ENCODE results near the gene HGS.

The HGS gene

DNA sequence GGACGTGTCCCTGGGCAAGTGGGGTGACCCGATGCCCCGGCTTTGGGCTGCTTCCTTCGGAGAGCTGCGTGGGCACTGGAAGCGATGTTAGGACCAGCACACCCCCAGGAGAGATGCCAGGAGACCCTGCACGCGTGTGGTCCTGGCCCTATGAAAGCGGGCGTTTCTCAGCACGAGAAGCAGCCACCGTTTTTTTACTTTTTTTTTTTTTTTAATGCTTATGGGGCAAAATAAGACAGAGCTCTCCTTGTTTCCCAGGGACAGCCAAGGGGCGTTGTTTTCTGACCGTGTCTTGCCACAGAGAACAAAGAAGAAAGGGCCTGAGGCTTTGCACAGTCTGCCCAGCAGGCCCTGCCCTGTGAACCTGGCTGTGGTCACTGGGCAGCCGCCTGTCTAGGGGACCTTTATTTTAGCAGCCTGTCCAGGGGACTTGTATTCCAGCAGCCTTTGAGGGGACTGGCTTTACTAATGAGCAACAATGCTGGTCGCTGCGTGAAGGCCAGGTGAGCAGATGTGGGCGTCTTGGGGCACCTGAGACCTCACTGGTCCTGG, 29.3 kb downstream of the HGS start:
- Histone ChIP-seq H3K9me3 (ENCODE audit: insufficient read depth, low read depth, low read length) (no peaks in the 10 kb centered on the region), H3K9ac (ENCODE audit: low read depth, low read length) (peak overlapping the region; percentile 66), H3K36me3 (ENCODE audit: insufficient read depth, low read depth, low read length) (no peaks in the 10 kb centered on the region; the same call in 1 of the 2 replicates), H3K4me3 (ENCODE audit: low read length) (peak overlapping the region; percentile 73), H3K27ac (ENCODE audit: low read length) (no peak overlapping the region), H3K4me1 (ENCODE audit: insufficient read depth, low read length) (peaks cover 15% of the 10 kb centered on the region; the same call in 1 of the 2 replicates), H3K27me3 (ENCODE audit: insufficient read depth, low read length) (peaks cover 14% of the 10 kb centered on the region; the same call in 1 of the 2 replicates)

DNA sequence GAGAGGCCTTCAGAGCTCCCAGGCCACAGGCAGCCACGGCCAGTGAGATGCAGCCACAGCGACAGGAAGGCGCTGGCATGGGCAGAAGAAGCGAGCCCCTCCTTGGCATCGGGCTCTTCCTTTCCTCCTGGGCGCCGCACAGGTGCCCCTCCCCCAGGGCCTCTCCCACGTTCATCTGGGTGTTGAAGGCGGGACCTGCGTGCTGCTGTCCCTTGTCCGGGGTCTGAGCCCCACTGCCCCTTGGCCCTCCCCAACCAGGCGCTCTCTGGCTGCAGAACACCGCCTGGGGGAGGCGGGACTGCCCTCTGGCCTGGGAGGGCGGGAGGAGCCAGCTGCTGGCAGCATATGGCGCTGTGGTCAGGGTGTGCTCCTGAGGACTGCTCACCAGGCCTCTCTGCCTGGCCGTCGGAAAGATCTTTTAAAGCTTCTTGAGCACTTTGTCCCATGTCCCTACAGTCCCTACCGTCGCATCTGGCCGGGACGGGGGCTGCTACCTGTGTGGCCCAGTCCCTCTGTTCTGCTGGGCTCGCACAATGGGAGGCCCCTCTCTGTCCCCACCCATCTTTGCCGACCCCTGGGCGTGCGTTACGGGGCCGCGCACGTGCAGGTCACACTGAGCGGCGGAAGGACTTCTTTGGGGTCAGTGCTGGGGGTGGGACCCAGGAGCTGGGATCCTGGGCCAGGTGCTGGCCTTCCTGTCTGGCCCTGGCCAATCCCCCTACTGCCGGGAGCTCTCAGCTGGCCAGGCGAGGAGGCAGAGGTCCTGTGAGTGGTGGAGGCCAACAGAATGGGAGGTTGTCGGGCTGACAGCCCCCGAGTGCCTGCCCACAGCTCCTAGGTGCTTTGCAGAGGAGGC, 30.0 kb downstream of the HGS start:
- Histone ChIP-seq H3K27me3 (ENCODE audit: insufficient read depth, low read length) (peaks cover 14% of the 10 kb centered on the region; the same call in 1 of the 2 replicates), H3K9ac (ENCODE audit: low read depth, low read length) (peak overlapping the region; percentile 66; the same call in 1 of the 2 replicates), H3K36me3 (ENCODE audit: insufficient read depth, low read depth, low read length) (no peaks in the 10 kb centered on the region; the same call in 1 of the 2 replicates), H3K4me1 (ENCODE audit: insufficient read depth, low read length) (peaks cover 15% of the 10 kb centered on the region; the same call in 1 of the 2 replicates), H3K9me3 (ENCODE audit: insufficient read depth, low read depth, low read length) (no peaks in the 10 kb centered on the region), H3K27ac (ENCODE audit: low read length) (no peak overlapping the region), H3K4me3 (ENCODE audit: low read length) (peak overlapping the region; percentile 73)

GRCh38 chr17:81714412-81715106, 30.7 kb downstream of the HGS start:
- no peak overlapping the region for H3K27ac ChIP-seq (ENCODE audit: low read length)
- H3K4me1 ChIP-seq (ENCODE audit: insufficient read depth, low read length): peaks cover 15% of the 10 kb centered on the region; the same call in 1 of the 2 replicates
- H3K9ac ChIP-seq (ENCODE audit: low read depth, low read length): no peak overlapping the region
- H3K4me3 ChIP-seq (ENCODE audit: low read length): no peak overlapping the region
- H3K36me3 ChIP-seq (ENCODE audit: insufficient read depth, low read depth, low read length): no peaks in the 10 kb centered on the region; the same call in 1 of the 2 replicates
- H3K27me3 ChIP-seq (ENCODE audit: insufficient read depth, low read length): peaks cover 14% of the 10 kb centered on the region; the same call in 1 of the 2 replicates
- no peaks in the 10 kb centered on the region for H3K9me3 ChIP-seq (ENCODE audit: insufficient read depth, low read depth, low read length)

DNA sequence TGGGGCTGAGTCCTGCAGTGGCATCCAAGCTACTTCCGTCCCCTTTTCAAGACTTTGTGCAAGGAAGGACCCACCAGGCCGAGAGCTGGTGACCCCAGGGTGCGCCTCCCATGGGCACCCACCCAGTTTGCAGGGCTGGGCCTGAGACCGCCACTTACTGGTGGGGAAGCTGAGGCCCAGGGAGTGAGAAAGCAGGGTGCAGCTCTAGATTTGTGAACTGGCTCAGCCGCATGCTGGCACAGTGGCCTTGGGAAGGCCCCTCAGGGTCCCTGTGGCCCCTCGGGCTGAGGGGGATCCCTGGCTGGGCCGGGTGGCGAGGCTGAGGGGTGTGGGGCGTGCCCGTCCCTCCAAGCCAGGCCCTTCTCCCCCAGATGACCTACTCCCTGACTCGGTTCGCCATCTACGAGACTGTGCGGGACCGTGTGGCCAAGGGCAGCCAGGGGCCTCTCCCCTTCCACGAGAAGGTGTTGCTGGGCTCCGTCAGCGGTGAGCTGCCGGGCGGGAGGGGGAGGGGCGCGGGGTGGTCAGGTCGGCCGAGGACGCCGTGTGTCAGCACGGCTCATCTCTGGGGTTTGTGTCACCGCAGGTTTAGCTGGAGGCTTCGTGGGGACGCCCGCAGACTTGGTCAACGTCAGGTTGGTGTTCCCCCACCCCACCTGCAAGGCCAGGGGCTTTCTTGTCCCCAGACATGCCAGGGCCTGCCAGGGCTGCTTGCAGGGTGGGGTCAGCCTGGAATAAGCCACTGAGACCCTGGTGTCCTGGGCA, 31.5 kb downstream of the HGS start:
- no peak overlapping the region for H3K27ac ChIP-seq (ENCODE audit: low read length)
- no peaks in the 10 kb centered on the region for H3K9me3 ChIP-seq (ENCODE audit: insufficient read depth, low read depth, low read length)
- peaks cover 12% of the 10 kb centered on the region; the same call in 1 of the 2 replicates for H3K27me3 ChIP-seq (ENCODE audit: insufficient read depth, low read length)
- H3K9ac ChIP-seq (ENCODE audit: low read depth, low read length): no peak overlapping the region
- H3K4me1 ChIP-seq (ENCODE audit: insufficient read depth, low read length): peaks cover 13% of the 10 kb centered on the region; the same call in 1 of the 2 replicates
- no peaks in the 10 kb centered on the region; the same call in 1 of the 2 replicates for H3K36me3 ChIP-seq (ENCODE audit: insufficient read depth, low read depth, low read length)
- H3K4me3 ChIP-seq (ENCODE audit: low read length): no peak overlapping the region

GRCh38 chr17:81715872-81716673, 32.3 kb downstream of the HGS start:
- no peaks in the 10 kb centered on the region; the same call in 1 of the 2 replicates for H3K36me3 ChIP-seq (ENCODE audit: insufficient read depth, low read depth, low read length)

DNA sequence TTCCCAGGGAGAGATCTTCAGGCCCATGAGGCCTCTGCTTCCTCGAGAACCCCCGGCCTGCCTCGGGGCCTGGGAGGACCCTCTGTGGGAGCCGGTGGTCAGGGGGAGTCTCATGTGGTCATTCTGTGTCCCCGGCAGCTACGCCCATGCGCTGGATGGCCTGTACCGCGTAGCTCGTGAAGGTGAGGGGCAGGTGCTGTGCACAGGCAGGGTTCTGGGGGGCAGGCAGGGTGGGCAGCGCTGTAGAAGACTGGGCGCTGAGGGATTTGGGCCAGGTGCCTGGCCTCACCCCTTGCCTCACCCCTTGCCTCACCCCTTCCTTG, 32.8 kb downstream of the HGS start:
- Histone ChIP-seq H3K4me3 (ENCODE audit: low read length) (no peak overlapping the region), H3K9me3 (ENCODE audit: insufficient read depth, low read depth, low read length) (no peaks in the 10 kb centered on the region), H3K36me3 (ENCODE audit: insufficient read depth, low read depth, low read length) (no peaks in the 10 kb centered on the region; the same call in 1 of the 2 replicates), H3K27me3 (ENCODE audit: insufficient read depth, low read length) (no peaks in the 10 kb centered on the region; the same call in 1 of the 2 replicates), H3K4me1 (ENCODE audit: insufficient read depth, low read length) (peaks cover 4% of the 10 kb centered on the region; the same call in 1 of the 2 replicates), H3K27ac (ENCODE audit: low read length) (no peak overlapping the region), H3K9ac (ENCODE audit: low read depth, low read length) (no peak overlapping the region)

More at GRCh38 chr17:81715872-81716673, 32.3 kb downstream of the HGS start:
- H3K4me1 ChIP-seq (ENCODE audit: insufficient read depth, low read length): peaks cover 7% of the 10 kb centered on the region; the same call in 1 of the 2 replicates
- H3K4me3 ChIP-seq (ENCODE audit: low read length): no peak overlapping the region
- H3K9ac ChIP-seq (ENCODE audit: low read depth, low read length): no peak overlapping the region
- H3K27me3 ChIP-seq (ENCODE audit: insufficient read depth, low read length): peaks cover 4% of the 10 kb centered on the region; the same call in 1 of the 2 replicates
- H3K9me3 ChIP-seq (ENCODE audit: insufficient read depth, low read depth, low read length): no peaks in the 10 kb centered on the region
- H3K27ac ChIP-seq (ENCODE audit: low read length): no peak overlapping the region

- H3K9ac ChIP-seq (ENCODE audit: low read depth, low read length): no peak overlapping the region
- no peak overlapping the region for H3K27ac ChIP-seq (ENCODE audit: low read length)
- peaks cover 4% of the 10 kb centered on the region; the same call in 1 of the 2 replicates for H3K4me1 ChIP-seq (ENCODE audit: insufficient read depth, low read length)
- H3K9me3 ChIP-seq (ENCODE audit: insufficient read depth, low read depth, low read length): no peaks in the 10 kb centered on the region
- H3K36me3 ChIP-seq (ENCODE audit: insufficient read depth, low read depth, low read length): no peaks in the 10 kb centered on the region; the same call in 1 of the 2 replicates
- no peaks in the 10 kb centered on the region for H3K27me3 ChIP-seq (ENCODE audit: insufficient read depth, low read length)
- no peak overlapping the region for H3K4me3 ChIP-seq (ENCODE audit: low read length)
These were observed 33.4 kb downstream of the HGS start for GRCh38 chr17:81717049-81717765.

DNA sequence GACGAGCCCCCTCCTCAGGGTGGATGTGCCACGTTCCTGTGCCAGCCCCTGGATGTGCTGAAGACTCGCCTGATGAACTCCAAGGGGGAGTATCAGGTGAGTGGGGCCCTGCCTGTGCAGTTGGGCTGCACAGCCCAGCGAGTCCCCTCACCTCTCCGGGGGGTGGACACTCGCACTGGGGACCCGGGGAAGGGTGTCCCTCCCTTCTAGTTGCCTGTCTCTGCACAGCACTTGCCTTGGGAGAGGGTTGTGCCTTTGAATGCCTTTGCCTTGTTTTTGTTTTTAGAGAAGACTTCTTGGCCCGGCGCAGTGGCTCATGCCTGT, 33.9 kb downstream of the HGS start:
- H3K4me1 ChIP-seq (ENCODE audit: insufficient read depth, low read length): peaks cover 6% of the 10 kb centered on the region; the same call in 1 of the 2 replicates
- H3K27ac ChIP-seq (ENCODE audit: low read length): no peak overlapping the region
- H3K27me3 ChIP-seq (ENCODE audit: insufficient read depth, low read length): no peaks in the 10 kb centered on the region
- H3K4me3 ChIP-seq (ENCODE audit: low read length): no peak overlapping the region
- no peaks in the 10 kb centered on the region for H3K9me3 ChIP-seq (ENCODE audit: insufficient read depth, low read depth, low read length)
- no peak overlapping the region for H3K9ac ChIP-seq (ENCODE audit: low read depth, low read length)
- H3K36me3 ChIP-seq (ENCODE audit: insufficient read depth, low read depth, low read length): no peaks in the 10 kb centered on the region; the same call in 1 of the 2 replicates

- no peaks in the 10 kb centered on the region for H3K9me3 ChIP-seq (ENCODE audit: insufficient read depth, low read depth, low read length)
- H3K36me3 ChIP-seq (ENCODE audit: insufficient read depth, low read depth, low read length): no peaks in the 10 kb centered on the region; the same call in 1 of the 2 replicates
- no peaks in the 10 kb centered on the region for H3K27me3 ChIP-seq (ENCODE audit: insufficient read depth, low read length)
- H3K4me3 ChIP-seq (ENCODE audit: low read length): no peak overlapping the region
- H3K4me1 ChIP-seq (ENCODE audit: insufficient read depth, low read length): peaks cover 2% of the 10 kb centered on the region; the same call in 1 of the 2 replicates
- H3K27ac ChIP-seq (ENCODE audit: low read length): no peak overlapping the region
- no peak overlapping the region for H3K9ac ChIP-seq (ENCODE audit: low read depth, low read length)
These were observed 35.8 kb downstream of the HGS start for GRCh38 chr17:81719410-81720266.
